GM12878 (cell line): Measurements from ENCODE around the gene PTGS1.

Source experiments
- CHD2 ChIP-seq: IDR thresholded peaks from 2 replicates; pipeline ENCODE4 v1.6.1; 2011; ENCODE audit warnings: low read depth, low read length, improper control_type of control experiment, borderline replicate concordance
- CREM ChIP-seq: IDR thresholded peaks from 2 replicates; pipeline ENCODE4 v1.6.1; 2014; ENCODE audit warnings: antibody characterized with exemption, low read depth
- ELK1 ChIP-seq: IDR thresholded peaks from 2 replicates; pipeline ENCODE4 v1.6.1; 2012; ENCODE audit warnings: low read depth, low read length, improper control_type of control experiment
- EZH2 ChIP-seq: IDR thresholded peaks from 2 replicates; pipeline ENCODE4 v1.6.1; 2012; ENCODE audit warnings: low read depth, mild to moderate bottlenecking, control low read depth, inconsistent platforms, low read length, borderline replicate concordance; ENCODE audit not compliant: control insufficient read depth
- HCFC1 ChIP-seq: fragments of 150-350 bp; IDR thresholded peaks from 2 replicates; pipeline ENCODE4 v1.6.1; 2014; ENCODE audit warnings: low read length
- KDM1A ChIP-seq: fragments of 200-600 bp; sonication (generic); IDR thresholded peaks from 2 replicates; pipeline ENCODE4 v1.6.1; 2016; ENCODE audit warnings: borderline replicate concordance
- MEF2A ChIP-seq: IDR thresholded peaks from 2 replicates; pipeline ENCODE4 v1.6.1; 2011; ENCODE audit warnings: low read depth, mild to moderate bottlenecking, low read length, moderate library complexity; ENCODE audit not compliant: insufficient read depth
- PKNOX1 ChIP-seq: fragments of 450-650 bp; IDR thresholded peaks from 2 replicates; pipeline ENCODE4 v1.6.1; 2016; ENCODE audit warnings: mild to moderate bottlenecking
- POLR2A ChIP-seq: IDR thresholded peaks from 2 replicates; pipeline ENCODE4 v1.6.1; 2011; ENCODE audit warnings: low read depth, mild to moderate bottlenecking, low read length
- RAD21 ChIP-seq: IDR thresholded peaks from 2 replicates; pipeline ENCODE4 v1.6.1; 2011; ENCODE audit warnings: mild to moderate bottlenecking, low read depth, low read length, moderate library complexity; ENCODE audit not compliant: insufficient read depth
- RELA ChIP-seq: fragments of 450-650 bp; IDR thresholded peaks from 2 replicates; pipeline ENCODE4 v1.8.0; 2014; ENCODE audit warnings: borderline replicate concordance; ENCODE audit not compliant: partially characterized antibody
- ZBTB33 ChIP-seq: fragments of 450-650 bp; IDR thresholded peaks from 2 replicates; pipeline ENCODE4 v1.6.1; 2017; ENCODE audit warnings: mild to moderate bottlenecking
- ZBTB4 ChIP-seq: fragments of 450-650 bp; formaldehyde crosslinking; IDR thresholded peaks from 2 replicates; pipeline ENCODE4 v1.4.0; 2022; ENCODE audit warnings: mild to moderate bottlenecking, moderate library complexity

GRCh38 chr9:122356627-122357026, 14.2 kb upstream of the PTGS1 start:
- TF ChIP-seq ELK1 (no peak), EZH2 (no peak), POLR2A (no peak), ZBTB4 (no peak), RELA (no peak), CHD2 (no peak), HCFC1 (no peak), PKNOX1 (no peak), MEF2A (no peak), RAD21 (no peak), CREM (no peak), ZBTB33 (no peak), KDM1A (no peak)
